H1 (cell line): ENCODE data around the gene OAT. TPM values are rescaled to one million over a fixed set of nuclear protein-coding genes. Genes with fewer than 3 reads are reported as not detected.

Experiments
- CTCF ChIA-PET: fragments of 300-600 bp; sonication (Branson Sonifier 250); formaldehyde crosslinking; loops from one replicate; lab custom pipeline; 2021; ENCODE audit not compliant: partially characterized antibody; lab: Charles Lee
- POLR2A ChIA-PET: fragments of 300-600 bp; sonication (Branson Sonifier 250); formaldehyde crosslinking; loops from one replicate; lab custom pipeline; 2021; ENCODE audit warnings: inconsistent platforms; ENCODE audit not compliant: partially characterized antibody; lab: Charles Lee
- DNase-seq, 2 experiments: peaks; one replicate each; pipeline versions ENCODE4 v3.0.0 to v3.0.0-alpha.2; 2010 to 2022; ENCODE audit warnings: low spot score in 2 of 2, low read depth in 1 of 2, mixed read lengths in 1 of 2
- FAIRE-seq: peaks from 2 replicates; lab custom pipeline; 2011; peaks lifted over from hg19 to GRCh38; lab: Jason Lieb, UNC
- H2AFZ ChIP-seq: 2 replicates; pipeline ENCODE4 v1.8.1; 2012; ENCODE audit warnings: low read length, inconsistent platforms
- H2AK5ac ChIP-seq: 2 replicates; pipeline ENCODE4 v1.6.1; 2013; ENCODE audit warnings: low read depth, low read length
- H2BK120ac ChIP-seq: replicated peaks from 2 replicates; pipeline ENCODE3; 2013; ENCODE audit warnings: low read depth, low read length, inconsistent platforms
- H2BK12ac ChIP-seq: 2 replicates; pipeline ENCODE4 v1.6.1; 2013; ENCODE audit warnings: low read depth, low read length
- H2BK15ac ChIP-seq: 2 replicates; pipeline ENCODE4 v1.6.1; 2013; ENCODE audit warnings: low read length
- H2BK20ac ChIP-seq: 2 replicates; pipeline ENCODE4 v1.6.1; 2013; ENCODE audit warnings: low read length
- H2BK5ac ChIP-seq: 2 replicates; pipeline ENCODE4 v1.6.1; 2013; ENCODE audit warnings: low read depth, low read length
- H3K14ac ChIP-seq: 2 replicates; pipeline ENCODE4 v1.6.1; 2013; ENCODE audit warnings: inconsistent platforms; ENCODE audit not compliant: insufficient read length
- H3K18ac ChIP-seq: 2 replicates; pipeline ENCODE4 v1.6.1; 2013; ENCODE audit warnings: low read length; ENCODE audit errors: extremely low read depth
- H3K23ac ChIP-seq: 2 replicates; pipeline ENCODE4 v1.6.1; 2013; ENCODE audit warnings: inconsistent platforms; ENCODE audit not compliant: insufficient read length
- H3K23me2 ChIP-seq: 2 replicates; pipeline ENCODE4 v1.6.1; 2013; ENCODE audit warnings: low read depth, low read length
- H3K27ac ChIP-seq: 2 replicates; pipeline ENCODE4 v1.6.1; 2011; ENCODE audit warnings: low read depth, low read length, inconsistent platforms
- H3K27me3 ChIP-seq, 4 experiments: replicated peaks in 1 of 4; 1 replicate in 1 of 4; 2 replicates in 3 of 4; pipeline versions ENCODE4 v1.6.1 to v1.8.1; 2011 to 2013; ENCODE audit warnings: low read length in 3 of 4, mild to moderate bottlenecking in 3 of 4, inconsistent platforms in 2 of 4, mixed read lengths in 2 of 4, moderate library complexity in 1 of 4; ENCODE audit not compliant: control insufficient read depth in 3 of 4, insufficient read depth in 3 of 4; ENCODE audit errors: extremely low read depth in 1 of 4
- H3K36me3 ChIP-seq, 4 experiments: 2 replicates each; pipeline versions ENCODE4 v1.6.1 to v1.8.1; 2011 to 2013; ENCODE audit warnings: mild to moderate bottlenecking in 4 of 4, low read length in 3 of 4, moderate library complexity in 2 of 4, control low read depth in 1 of 4, inconsistent platforms in 1 of 4; ENCODE audit not compliant: insufficient read depth in 4 of 4, control insufficient read depth in 2 of 4
- H3K4ac ChIP-seq: replicated peaks from 2 replicates; pipeline ENCODE3; 2013; ENCODE audit warnings: low read length, low read depth, mixed read lengths, inconsistent platforms; ENCODE audit not compliant: insufficient read length
- H3K4me1 ChIP-seq, 4 experiments: replicated peaks in 1 of 4; 1 replicate in 1 of 4; 2 replicates in 3 of 4; pipeline versions ENCODE4 v1.6.1 to v1.8.1; 2011 to 2013; ENCODE audit warnings: low read length in 3 of 4, inconsistent platforms in 2 of 4, mixed read lengths in 1 of 4; ENCODE audit not compliant: insufficient read depth in 4 of 4, control insufficient read depth in 3 of 4
- H3K4me2 ChIP-seq, 2 experiments: 2 replicates each; pipeline versions ENCODE4 v1.6.1 to v1.8.1; 2011 to 2013; ENCODE audit warnings: low read depth in 2 of 2, low read length in 2 of 2, control low read depth in 1 of 2, inconsistent platforms in 1 of 2, mild to moderate bottlenecking in 1 of 2; ENCODE audit not compliant: insufficient read depth in 1 of 2
- H3K4me3 ChIP-seq, 4 experiments: fragments of 200-600, 300-600 bp in 1 of 4; sonication (generic), shearing (Covaris generic), sonication (Bioruptor Twin) in 1 of 4; 2 replicates each; pipeline versions ENCODE4 v1.5.1 to v1.8.1; 2011 to 2016; ENCODE audit warnings: low read length in 4 of 4, low read depth in 3 of 4, control low read depth in 2 of 4, inconsistent platforms in 2 of 4, mild to moderate bottlenecking in 2 of 4, mixed read lengths in 1 of 4, moderate library complexity in 1 of 4; ENCODE audit not compliant: insufficient read depth in 2 of 4; ENCODE audit errors: extremely low read depth in 1 of 4
- H3K56ac ChIP-seq: replicated peaks from 2 replicates; pipeline ENCODE3; 2013; ENCODE audit warnings: low read depth, mild to moderate bottlenecking, mixed read lengths, low read length, inconsistent platforms; ENCODE audit not compliant: insufficient read length
- H3K79me1 ChIP-seq: 2 replicates; pipeline ENCODE4 v1.6.1; 2013; ENCODE audit warnings: low read depth, low read length, control low read depth
- H3K79me2 ChIP-seq, 2 experiments: 2 replicates each; pipeline versions ENCODE4 v1.6.1 to v1.8.1; 2012 to 2013; ENCODE audit warnings: low read length in 2 of 2, mild to moderate bottlenecking in 2 of 2, inconsistent platforms in 1 of 2; ENCODE audit not compliant: insufficient read depth in 2 of 2, control insufficient read depth in 1 of 2
- H3K9ac ChIP-seq, 4 experiments: replicated peaks in 1 of 4; 1 replicate in 1 of 4; 2 replicates in 3 of 4; pipeline versions ENCODE4 v1.6.1 to v1.8.1; 2011 to 2013; ENCODE audit warnings: low read depth in 3 of 4, low read length in 3 of 4, control low read depth in 2 of 4, mild to moderate bottlenecking in 2 of 4, moderate library complexity in 2 of 4, inconsistent platforms in 1 of 4; ENCODE audit errors: extremely low read depth in 1 of 4
- H3K9me3 ChIP-seq, 2 experiments: 2 replicates each; pipeline versions ENCODE4 v1.6.1 to v1.8.1; 2012 to 2013; ENCODE audit warnings: mild to moderate bottlenecking in 2 of 2, moderate library complexity in 2 of 2, control low read depth in 1 of 2, inconsistent platforms in 1 of 2, low read depth in 1 of 2, low read length in 1 of 2, mixed read lengths in 1 of 2; ENCODE audit not compliant: insufficient read depth in 2 of 2
- H4K20me1 ChIP-seq, 2 experiments: replicated peaks in 1 of 2; 2 replicates each; pipeline versions ENCODE3 to v1.8.1; 2011 to 2013; ENCODE audit warnings: inconsistent platforms in 2 of 2, low read length in 2 of 2, mild to moderate bottlenecking in 1 of 2; ENCODE audit not compliant: insufficient read depth in 2 of 2, control insufficient read depth in 1 of 2
- H4K5ac ChIP-seq: 2 replicates; pipeline ENCODE4 v1.6.1; 2013; ENCODE audit warnings: low read length, low read depth, mixed read lengths, inconsistent platforms; ENCODE audit not compliant: insufficient read length
- H4K8ac ChIP-seq: 2 replicates; pipeline ENCODE4 v1.8.0; 2013; ENCODE audit warnings: mild to moderate bottlenecking, moderate library complexity, low read length, inconsistent platforms; ENCODE audit not compliant: insufficient read depth; ENCODE audit errors: extremely low read depth
- H4K91ac ChIP-seq: replicated peaks from 2 replicates; pipeline ENCODE3; 2013; ENCODE audit warnings: low read length, mixed read lengths, inconsistent platforms; ENCODE audit not compliant: insufficient read length
- BACH1 ChIP-seq: IDR thresholded peaks from 2 replicates; pipeline ENCODE4 v1.6.1; 2012; ENCODE audit warnings: low read length, improper control_type of control experiment
- RXRA ChIP-seq: IDR thresholded peaks from 2 replicates; pipeline ENCODE4 v1.6.1; 2011; ENCODE audit warnings: low read depth, mild to moderate bottlenecking, low read length, moderate library complexity; ENCODE audit not compliant: insufficient read depth
- SP1 ChIP-seq: IDR thresholded peaks from 2 replicates; pipeline ENCODE4 v1.6.1; 2011; ENCODE audit warnings: low read depth, low read length
- SUZ12 ChIP-seq: fragments of 200-600 bp; sonication (generic); IDR thresholded peaks from 2 replicates; pipeline ENCODE4 v1.6.1; 2012; ENCODE audit warnings: mild to moderate bottlenecking, inconsistent platforms, low read length, moderate library complexity, mixed read lengths
- WGBS, 2 experiments: shearing (Covaris generic) in 1 of 2; methylation state at CpG; one replicate each; pipeline versions ENCODE4 v1.1.6 to v1.1.7; 2013 to 2015; ENCODE audit warnings: low lambda C conversion rate in 2 of 2, mixed read lengths in 2 of 2, inconsistent platforms in 1 of 2, low coverage in 1 of 2, missing lambda C conversion rate in 1 of 2; ENCODE audit not compliant: insufficient replicate concordance in 2 of 2, insufficient coverage in 1 of 2, insufficient read length in 1 of 2; ENCODE audit errors: extremely low coverage in 1 of 2, missing lambda C conversion rate in 1 of 2; 5-methylcytosine and 5-hydroxymethylcytosine counted together
- polyA plus RNA-seq, 7 experiments: library from polyadenylated mRNA; depleted of rRNA in 3 of 7; stranded (reverse) in 5 of 7; unstranded in 2 of 7; fragments of >200 nt in 5 of 7; fragments of 200-250 nt in 2 of 7; gene quantifications; 1 replicate in 5 of 7; 2 replicates in 1 of 7; 4 replicates in 1 of 7; pipeline versions ENCODE4 v1.2.1 to v1.2.3, GENCODE V29; 2011 to 2013; ENCODE audit warnings: missing spikeins in 2 of 7, mixed read lengths in 2 of 7
- total RNA-seq: library from RNA; stranded (reverse); fragmentation: NEBNext Ultra II Directional; extraction: Animal tissue kit (Norgen Biotek cat#: 25700); gene quantifications from 2 replicates; pipeline ENCODE4 v1.2.1, GENCODE V29; 2021

OAT gene
- total and polyA plus RNA-seq, 2 of the 8 experiments (the other 6 are each of a cell fraction or from before 2014, with no cell fraction given): 67.8 to 121 TPM

GRCh38 chr10:124429576-124429975 is 10.9 kb upstream of the OAT start:
- 79% methylated on average over 5 of the region's 5 CpGs; no CpG with 5 or more reads in 1 of the 2 experiments for WGBS, 2 experiments
- FAIRE-seq: no peak
- POLR2A ChIA-PET: interaction anchor here (2.8 kb wide), 1 partner anchor 11 kb away, joined by 13 read pairs; the partner anchor contains the start of gene OAT

More at GRCh38 chr10:124429576-124429975, 10.9 kb upstream of the OAT start:
- Histone ChIP-seq H3K23me2 (no peaks in the 10 kb centered on the region), H2BK120ac (peak overlapping the region; percentile 87), H3K56ac (no peak overlapping the region), H2AK5ac (no peak overlapping the region), H2BK5ac (no peak overlapping the region), H4K91ac (no peak overlapping the region), H4K20me1 (no peaks in the 10 kb centered on the region), H3K18ac (no peak overlapping the region), H3K4me1 (no peaks in the 10 kb centered on the region), H3K23ac (no peak overlapping the region), H4K8ac (no peak overlapping the region), H3K27ac (no peak overlapping the region), H3K79me2 (no peaks in the 10 kb centered on the region), H2AFZ (no peak overlapping the region), H3K4ac (no peak overlapping the region), H2BK12ac (no peak overlapping the region), H3K4me2 (no peak overlapping the region), H3K36me3 (no peaks in the 10 kb centered on the region), H3K79me1 (no peaks in the 10 kb centered on the region), H3K27me3 (no peaks in the 10 kb centered on the region), H2BK15ac (no peak overlapping the region), H3K9me3 (no peaks in the 10 kb centered on the region), H4K5ac (no peak overlapping the region), H3K4me3 (no peak overlapping the region), H2BK20ac (0 out of 2 replicates have a peak overlapping the region, but pooled peaks have one; percentile 61), H3K9ac (no peak overlapping the region), H3K14ac (no peak overlapping the region)
- DNase-seq: no peak
- TF ChIP-seq RXRA: no peak
- TF ChIP-seq BACH1: no peak
- TF ChIP-seq SP1: no peak
- no peak for TF ChIP-seq SUZ12
- CTCF ChIA-PET: interaction anchor here (0.6 to 1.6 kb wide), 2 partner anchors 11 to 329 kb away, joined by 3 to 6 read pairs; partner anchors contain the start of gene OAT
